Activated CD8-positive, alpha-beta memory T cell treated with anti-CD3 and anti-CD28 coated beads, Interleukin-2, amount 50 U/mL, for 24 hours (primary cell): ENCODE data around the gene AUNIP.
A peak's percentile ranks its signal among the peaks of the same experiment; 100 is the strongest.

Experiments used
- DNase-seq: peaks from one replicate; pipeline ENCODE4 v3.0.0-alpha.2; 2020; ENCODE audit errors: extremely low read depth

Gene AUNIP, protein sequence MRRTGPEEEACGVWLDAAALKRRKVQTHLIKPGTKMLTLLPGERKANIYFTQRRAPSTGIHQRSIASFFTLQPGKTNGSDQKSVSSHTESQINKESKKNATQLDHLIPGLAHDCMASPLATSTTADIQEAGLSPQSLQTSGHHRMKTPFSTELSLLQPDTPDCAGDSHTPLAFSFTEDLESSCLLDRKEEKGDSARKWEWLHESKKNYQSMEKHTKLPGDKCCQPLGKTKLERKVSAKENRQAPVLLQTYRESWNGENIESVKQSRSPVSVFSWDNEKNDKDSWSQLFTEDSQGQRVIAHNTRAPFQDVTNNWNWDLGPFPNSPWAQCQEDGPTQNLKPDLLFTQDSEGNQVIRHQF

DNA sequence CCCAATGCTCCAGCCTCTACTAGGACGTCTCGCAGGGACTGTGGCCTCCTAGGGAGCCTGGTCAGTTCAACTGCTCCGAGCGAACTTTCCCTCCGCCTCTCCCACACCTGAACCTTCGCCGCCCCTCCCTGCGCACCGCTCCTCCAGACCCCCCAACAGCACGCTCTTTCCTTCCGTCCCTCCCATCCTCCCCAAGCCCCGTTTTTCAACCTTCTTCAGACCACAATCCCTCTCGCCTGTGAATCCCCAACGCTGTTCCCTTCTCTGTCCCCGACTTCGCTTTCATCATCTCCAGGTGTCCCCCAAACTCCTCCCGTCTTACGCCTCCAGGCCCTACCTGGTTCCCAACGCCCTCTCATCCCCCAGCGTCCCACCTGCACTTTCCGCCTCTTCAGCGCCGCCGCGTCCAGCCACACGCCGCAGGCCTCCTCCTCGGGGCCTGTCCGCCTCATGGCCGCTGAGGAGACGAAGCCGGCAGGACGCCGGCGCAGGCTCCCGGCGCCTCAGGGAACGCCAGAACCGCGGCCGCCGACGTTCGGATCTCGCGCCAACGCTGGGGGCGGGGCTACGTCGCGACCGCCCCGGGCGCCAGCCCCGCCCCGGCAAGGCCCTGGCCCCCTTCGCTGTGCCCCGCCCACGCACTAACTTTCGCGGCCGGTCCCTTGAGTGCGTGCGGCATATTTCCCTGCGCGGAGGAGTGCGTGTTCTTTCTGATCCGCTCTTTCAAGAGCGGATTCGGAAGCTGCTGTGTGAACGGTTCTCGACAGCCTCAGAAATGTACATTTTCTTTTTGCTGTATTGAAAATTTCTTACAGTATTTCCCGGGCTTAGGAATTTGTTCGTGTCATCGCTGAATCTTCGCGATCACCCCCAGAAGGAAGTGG lies at the start of gene AUNIP:
Gene AUNIP, minus strand, starts transcription at position 552 of the 884 bp plus-strand sequence. Its CDS starts 100 bp downstream, at position 452.
- peak; percentile 71 for DNase-seq

DNA sequence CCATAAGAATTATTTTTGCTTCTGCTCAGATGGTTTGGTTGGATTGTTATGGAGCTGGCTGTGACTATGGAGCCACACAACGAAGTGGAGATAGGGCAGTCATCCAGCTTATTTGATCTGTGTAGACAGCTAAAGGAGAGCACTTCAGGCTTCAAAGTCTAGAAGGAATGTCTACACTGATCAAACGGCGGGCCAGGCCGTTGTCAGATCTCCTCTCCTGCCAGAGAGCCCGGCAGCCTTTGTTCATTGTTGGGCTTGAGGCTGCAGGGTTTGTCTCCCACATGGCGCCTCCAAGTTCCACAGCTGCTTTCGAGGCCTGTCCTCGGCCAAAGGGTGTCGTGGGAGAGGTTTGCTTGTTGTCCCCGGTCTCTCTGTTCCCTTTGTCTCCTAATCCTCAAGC lies 49.8 kb upstream of the AUNIP start:
- DNase-seq: no peak

DNA sequence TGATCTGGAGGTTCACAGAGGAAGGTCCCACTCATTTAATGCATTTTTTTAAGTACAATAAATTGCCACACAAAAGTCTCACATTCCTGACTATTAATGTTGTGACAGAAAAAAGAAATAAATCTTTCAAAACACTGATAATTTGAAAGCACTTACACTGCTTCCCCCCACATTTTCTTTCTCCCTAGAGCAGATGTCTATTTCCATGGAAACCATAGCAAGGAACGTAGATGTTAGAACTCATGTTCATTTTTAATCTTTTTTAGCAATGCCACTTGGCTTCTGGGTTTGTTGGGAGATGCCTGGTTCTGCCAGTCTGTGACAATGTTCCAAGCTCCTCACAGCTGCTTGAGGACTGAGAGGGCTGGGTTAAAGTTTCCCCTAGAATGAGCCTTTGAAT lies 48.9 kb upstream of the AUNIP start:
- DNase-seq: no peak

DNA sequence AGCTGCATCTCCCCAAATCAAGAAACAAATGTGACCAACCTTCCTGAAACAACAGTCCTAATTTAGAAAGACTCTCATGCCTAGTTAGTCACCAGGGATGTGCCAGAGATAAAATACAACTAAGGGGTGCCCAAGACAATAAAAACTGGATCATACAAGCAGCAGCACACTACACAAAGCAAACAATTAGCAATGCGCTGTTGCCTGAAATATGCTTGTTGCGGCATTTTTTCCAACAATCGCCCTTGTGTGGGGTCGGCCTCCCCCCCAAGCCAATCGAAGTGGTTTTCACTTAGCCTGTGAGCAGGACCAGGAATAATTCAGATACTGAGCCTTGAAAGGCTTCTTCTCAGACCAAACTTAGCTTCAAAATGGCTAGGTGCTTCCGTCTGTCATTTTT lies 48.3 kb upstream of the AUNIP start:
- DNase-seq: no peak

DNA sequence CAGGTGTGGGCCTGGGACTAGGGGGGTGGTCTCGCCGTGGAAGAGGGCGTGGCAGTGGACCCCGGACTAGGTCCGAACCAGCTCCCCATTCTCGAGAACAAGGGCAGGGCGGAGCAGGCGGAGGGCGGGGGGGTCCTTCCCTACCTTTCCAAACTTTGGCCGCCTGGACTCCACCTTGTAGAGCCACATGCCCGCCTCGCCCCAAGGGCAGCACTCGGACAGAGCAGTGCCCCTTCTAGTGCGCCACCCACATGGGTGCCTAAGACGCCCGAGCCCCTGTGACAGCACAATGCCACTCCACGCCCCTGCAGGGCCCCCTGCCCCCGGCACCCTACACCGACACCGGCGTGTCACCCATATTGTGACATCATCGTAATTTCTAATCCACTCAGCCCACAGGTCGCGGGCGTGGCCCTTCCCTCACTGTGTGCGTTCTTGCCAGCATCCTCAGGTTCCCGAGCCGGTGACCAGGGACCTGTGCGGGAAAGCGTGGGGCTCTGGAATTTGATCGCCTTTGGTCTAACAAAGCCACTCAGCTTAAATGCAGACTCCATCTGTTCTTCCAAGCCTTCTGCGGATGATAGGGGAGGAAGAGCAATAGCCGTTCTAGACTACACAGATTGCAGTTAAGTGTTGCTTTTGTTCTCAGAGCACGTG lies 47.5 kb upstream of the AUNIP start:
- no peak for DNase-seq

DNA sequence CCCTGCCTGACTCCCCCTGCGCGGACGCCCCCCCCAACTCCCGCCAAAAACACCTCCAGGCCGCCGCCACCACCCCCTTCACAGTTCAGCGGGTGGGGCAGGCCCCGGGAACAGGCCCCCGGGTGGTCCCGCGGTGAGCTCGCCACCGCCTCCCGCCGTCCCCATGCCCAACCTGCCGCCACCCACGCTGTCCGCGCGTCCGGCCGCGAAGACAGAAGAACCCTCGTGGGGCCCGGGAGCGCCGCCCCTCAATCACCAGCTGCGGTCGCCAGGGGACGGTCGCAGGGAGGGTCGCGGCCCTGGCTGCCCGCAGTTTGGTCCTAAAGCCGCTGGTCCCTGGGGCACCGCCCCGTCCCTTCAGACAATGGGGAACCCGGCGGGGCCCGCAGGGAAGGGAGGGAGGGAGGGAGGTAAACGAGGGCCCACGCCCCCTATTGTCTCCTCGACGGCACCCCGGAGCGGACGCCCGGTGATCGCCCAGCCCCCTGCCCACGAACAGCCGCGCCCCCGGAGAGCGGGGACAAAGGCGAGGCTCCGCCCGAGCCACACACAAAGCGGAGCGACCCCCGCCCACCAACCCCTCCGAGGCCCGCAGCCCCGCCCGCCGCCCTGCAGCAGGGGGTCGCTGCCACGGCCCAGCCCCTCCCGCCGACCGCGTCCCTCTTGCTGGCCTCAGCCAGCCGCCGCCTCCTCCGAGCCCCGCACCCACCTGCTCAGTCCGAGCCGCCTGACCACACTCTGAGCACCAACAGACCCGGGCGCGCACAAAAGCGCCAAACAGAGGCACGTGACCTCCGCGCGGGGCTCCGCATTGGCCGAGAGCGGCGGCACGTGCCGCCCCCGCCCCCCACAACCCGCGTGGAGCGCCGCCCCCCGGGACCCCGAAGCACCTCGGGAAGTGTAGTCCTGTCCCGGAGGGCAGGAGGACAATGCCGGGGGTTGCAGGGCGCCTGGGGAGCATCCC lies 46.7 kb upstream of the AUNIP start, which contains the start of gene STMN1:
Gene STMN1, minus strand, starts transcription at position 740 of the 964 bp plus-strand sequence. CDS start 1,743 bp downstream, outside the sequence.
- DNase-seq: peak; percentile 68

DNA sequence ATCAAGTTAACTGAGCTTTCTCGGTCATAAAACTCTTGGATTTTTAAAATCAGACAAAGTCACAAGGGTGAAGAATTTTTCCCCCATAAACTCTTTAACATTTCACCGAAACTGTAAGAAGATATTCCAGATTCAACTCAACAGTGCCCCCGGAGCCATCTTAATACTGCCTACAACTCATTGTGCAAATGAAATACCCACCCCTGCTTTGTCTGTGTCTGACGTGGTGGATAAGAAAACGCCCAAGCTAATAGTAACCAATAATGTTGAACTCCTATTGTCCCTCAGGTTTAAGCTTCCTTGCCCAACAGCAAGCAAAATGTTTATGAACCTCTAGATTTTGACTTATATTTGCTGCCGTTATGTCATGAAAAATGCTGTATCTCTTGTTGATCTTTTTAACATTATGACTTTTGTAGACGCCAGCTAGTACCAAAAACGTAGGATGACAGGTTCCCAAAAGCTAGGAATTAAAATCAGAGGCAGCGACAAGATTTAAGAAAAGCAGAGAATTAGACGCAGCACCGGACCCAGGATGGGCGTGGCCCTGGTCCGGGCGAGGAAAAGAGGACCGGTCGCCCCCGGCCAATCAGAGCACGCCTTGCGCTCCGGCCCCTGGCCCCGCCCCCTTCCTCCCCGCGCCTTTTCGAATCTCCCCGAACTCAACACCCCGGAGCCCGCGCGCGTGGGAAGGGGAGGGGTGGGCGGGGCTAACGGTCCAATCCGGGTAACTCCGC lies 45.9 kb upstream of the AUNIP start:
- peak; percentile 87 for DNase-seq

DNA sequence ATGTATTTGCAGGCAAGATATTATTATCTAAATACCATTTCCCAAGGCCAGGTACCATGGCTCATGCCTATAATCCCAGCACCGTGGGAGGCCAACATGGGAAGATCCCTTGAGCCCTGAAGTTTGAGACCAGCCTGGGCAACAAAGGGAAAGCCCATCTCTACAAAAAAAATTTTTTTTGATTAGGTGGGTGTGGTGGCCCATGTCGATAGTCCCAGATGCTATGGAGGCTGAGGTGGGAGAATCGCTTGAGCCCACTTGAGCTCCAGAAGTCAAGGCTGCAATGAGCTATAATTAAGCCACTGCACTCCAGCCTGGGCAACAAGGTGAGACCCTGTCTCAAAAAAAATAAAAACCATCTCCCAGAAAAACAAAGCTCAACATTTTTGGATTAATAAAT lies 44.7 kb upstream of the AUNIP start:
- no peak for DNase-seq

DNA sequence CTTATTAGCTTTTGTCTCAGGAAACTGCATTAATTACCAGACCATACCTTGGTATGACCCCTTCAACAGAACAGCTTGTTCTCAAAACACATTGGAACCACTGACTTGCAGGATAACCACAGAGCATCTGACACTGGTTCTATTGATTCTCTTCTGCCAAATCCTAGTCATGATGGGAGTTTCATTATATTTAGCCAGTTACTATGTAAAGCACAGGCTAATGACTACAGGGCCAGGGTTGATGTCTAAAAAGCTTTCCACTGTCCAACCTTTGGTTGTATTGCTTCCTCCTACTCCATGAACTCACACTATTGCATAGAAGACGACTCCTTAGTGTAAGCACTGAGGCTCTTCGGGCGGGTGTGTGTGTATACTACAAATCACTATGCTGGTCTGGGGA lies 43.2 kb upstream of the AUNIP start:
- no peak for DNase-seq

DNA sequence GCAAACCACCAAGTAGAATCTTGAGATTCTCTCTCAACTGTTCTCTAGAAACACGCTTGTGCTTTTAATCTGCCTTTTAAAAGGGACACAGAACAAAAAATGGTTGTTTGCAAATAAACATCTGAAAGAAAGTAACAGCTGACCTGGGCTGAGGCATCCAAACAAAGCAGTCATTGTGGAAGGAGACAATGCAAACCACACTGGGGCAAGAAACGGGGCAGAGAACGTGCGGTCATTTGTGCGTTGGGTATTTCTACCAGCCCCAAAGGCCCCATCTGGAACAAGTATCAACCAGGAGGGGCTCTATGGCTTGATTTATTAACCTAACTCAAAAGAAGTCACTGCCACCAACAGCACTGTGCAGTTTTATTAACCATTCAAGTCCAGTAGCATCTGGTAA lies 41.0 kb upstream of the AUNIP start:
- no peak for DNase-seq

DNA sequence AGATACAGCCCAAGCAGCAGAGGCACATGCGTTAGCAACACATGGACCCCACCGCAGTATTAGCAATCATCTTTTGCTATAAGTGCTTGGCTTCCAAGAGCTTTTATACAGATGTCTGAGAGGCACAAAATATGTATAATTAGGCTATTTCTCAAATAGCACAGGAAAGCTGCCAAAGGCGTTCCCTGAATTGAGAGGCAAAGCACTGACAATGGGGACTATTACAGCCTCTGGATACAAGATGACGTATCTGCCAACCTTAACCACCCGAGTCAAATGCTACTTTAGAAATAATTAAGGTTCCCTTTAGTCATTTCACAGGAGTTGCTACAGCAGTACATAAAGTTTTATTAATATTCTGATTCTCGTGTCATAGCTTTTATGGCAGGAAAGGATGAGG lies 40.5 kb upstream of the AUNIP start:
- no peak for DNase-seq

DNA sequence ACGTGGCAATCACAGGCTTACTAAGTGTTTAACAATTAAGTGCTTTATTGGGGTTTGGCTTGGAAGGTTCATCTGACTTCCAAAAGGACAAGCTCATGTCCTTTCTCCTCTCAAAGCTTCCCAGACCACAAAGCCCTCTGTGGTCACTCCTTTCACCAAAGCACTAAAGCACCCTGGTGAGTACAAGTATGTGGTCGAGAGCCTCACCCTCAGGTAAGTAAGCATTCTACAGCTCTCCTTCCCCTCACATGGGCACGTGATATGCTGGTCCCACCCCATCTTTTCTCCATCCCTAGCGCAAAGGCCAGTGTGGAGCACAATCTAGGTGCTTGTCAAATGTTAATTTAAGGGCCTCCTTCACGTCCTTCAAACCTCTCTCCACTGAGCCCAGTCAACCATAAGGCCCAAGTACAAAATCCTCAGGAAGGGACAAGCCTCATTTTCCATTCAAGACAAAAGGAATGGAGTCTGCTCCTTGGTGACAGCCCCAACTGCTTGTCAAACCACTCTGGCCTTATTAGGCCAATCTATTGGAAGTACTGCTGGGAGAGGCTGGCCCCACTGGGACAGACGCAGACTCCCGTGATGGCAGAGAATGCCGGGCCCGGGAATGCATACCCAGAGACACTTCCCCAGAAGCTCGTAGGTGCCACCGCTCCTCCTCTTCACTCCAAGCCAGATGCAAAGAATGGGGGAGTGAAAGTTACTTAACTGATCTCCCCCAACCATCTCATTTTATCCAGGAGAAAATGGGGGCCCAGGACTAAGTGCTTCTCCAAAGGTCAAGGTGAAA lies 39.2 kb upstream of the AUNIP start:
- DNase-seq: no peak

DNA sequence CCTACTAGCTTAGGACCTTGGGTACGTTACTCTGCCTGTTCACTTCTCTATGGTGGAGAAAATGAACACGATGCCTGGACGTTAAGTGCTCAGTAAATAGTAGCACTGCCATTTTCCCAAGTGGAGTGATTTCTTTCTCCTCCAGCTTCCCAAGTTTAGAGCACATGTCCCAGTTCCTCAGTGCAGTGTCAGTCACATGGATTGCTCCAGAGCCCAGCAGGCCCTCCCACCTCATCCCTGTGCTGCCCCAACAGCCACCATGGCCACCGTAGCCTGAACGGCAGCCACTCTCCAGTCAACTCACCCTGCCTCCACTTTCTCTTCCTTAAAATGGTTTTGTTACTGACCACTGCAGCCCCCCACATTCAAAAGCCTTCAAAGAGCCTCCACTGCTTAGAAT lies 38.5 kb upstream of the AUNIP start:
- DNase-seq: no peak

DNA sequence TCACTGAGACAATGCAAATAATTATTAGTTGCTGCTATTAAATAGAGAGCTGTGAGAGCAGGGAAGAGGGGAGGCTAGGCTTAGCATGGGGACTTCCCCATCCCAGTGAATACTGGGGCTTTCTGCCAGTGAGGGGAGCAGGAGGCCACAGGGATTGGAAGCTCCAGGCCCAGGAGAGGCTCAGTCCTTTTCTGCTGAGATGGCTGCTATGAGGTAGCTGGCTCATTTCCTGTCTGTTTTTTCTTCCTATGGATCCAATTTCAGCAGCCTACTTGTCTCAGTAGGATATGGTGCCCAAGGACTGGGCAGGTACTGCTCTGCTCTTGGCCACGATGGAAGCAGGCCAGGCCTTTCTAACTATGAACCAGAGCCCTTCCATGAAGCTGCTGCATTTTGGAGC lies 37.0 kb upstream of the AUNIP start:
- DNase-seq: no peak

DNA sequence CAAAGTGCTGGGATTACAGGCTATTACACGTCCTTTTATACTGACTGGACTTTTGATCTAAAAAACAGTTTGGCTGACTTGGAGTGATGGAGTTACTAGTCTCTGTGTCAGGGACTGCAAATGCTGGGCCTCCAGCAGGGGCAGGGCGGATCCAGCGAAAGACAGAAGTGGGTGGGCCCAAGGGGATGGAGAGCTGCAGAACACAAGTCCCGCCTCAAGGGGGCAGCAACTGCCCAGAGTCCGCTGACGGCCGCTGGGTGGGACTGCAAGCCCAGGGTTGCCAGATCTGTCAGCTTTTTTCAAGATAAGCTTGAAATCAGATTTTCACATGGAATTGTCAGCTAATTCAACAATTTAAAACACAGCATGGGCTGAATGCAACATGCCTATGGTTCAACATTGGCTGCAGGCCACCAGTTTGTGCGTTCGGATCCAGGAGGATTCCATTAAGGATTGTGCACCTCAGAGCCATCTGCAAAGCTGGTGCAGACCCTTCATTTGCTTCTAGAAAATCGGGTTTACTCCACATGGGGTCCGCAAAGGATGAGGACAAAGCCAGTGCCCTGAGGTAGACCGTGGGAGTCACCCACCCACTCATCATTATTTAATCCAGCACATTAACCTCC lies 36.2 kb upstream of the AUNIP start:
- DNase-seq: peak; percentile 76

DNA sequence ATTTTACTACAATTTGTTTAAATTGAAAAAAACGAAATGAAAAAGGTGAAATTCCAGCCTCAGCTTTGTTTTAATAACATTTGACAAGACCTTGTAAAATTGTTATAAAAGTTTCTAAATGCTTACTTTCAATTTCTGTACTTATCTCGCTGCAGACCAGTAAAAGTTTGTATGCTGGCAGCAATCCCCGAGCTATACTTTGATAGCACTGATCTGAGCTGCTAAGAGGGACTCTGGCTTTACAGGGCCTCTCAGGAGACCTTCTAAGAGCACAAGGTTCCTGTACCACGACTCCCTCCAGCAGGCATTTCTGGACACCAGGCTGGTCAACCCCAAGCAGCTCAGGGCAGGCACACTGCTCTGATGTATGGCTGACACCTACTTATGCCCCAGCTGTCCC lies 33.9 kb upstream of the AUNIP start:
- DNase-seq: no peak

DNA sequence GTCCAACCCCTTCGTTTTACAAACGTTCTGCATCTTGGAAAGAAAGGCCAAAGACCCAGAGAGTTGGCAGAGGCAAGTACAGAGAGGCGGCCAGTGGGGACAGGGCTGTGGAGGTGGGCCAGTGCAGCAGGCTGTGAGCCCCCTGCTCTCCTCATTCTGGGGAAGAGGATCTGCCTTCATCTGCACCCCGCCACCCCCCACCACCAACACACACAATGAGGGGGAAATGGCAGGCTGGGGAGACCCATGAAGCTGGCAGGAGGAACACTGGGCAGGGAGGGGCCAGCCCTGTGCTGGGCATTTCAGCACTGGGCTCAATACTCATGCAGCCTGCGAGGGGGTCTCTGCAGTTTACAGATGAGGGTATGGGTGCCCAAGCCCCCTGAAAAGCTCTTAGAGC lies 32.3 kb upstream of the AUNIP start:
- DNase-seq: no peak

DNA sequence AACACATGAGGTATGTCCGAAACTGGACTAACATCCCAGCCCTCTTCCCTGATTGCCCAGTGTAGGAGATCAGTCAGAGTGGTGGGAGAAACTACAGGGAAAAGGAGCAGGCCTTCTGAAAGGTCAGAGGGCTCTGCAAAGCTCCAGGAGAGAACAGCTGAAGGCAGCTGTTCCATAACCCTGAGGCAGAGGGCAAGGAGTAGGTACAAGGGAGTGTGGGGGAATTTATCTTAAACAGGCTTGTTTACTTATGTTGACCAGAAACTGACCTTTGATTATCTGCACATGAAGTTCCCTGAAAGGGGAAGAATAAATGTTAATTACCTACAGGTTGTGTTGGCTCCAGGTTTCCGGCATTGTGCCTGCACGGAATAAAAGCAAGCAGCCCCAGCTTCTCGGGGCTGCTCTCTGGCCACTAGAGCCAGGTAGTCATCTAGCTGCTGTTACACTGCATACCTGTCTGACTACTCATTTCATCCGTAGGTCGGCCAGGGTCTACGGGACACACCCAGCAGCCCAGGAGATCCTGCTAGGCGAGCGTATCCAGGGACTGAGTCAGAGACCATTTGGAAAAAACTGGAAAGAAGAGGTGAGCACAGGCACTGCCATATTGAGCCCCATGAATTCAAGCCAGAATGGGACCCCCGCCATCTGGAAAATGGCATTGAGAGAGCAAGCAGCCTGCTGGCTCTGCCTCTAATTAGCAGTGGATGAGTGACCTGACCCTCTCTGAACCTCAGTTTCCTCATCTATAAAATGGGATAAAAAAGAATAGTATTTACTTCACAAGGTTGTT lies 31.2 kb upstream of the AUNIP start:
- no peak for DNase-seq
